Measurements from ENCODE around the gene SNAPC5. TPM values are rescaled to one million over a fixed set of nuclear protein-coding genes. Genes with fewer than 3 reads are reported as not detected.

SNAPC5 gene
- total RNA-seq (10 to 100 TPM; 23.8 to 24.1 TPM), total RNA-seq (17.2 to 50.8 (median 29.3) reads per million in 172 experiments)
- 30.4 TPM for polyA plus RNA-seq (2013, experiment 1 of 2)
- 28.2 TPM for polyA plus RNA-seq (2013, experiment 2 of 2)

GRCh38 chr15:66497502-66498455, at the start of gene SNAPC5:
TSS of gene SNAPC5 (minus strand) at chr15:66497762. CDS start at chr15:66497731, 31 bp downstream.
- DNase-seq (peak; percentile 95 to 98 (median 97)), ATAC-seq (ENCODE audit: poor library complexity) (peak; percentile 88)
- Histone ChIP-seq H3K27ac (ENCODE audit: low read depth in 1 of 2, low read length in 2 of 2) (peak within 1 kb of the TSS; percentile 89 to 93), H3K4me3 (ENCODE audit: low read length) (peak within 1 kb of the TSS; percentile 85), H3K27me3 (ENCODE audit: control insufficient read depth in 1 of 2, insufficient read depth in 2 of 2, low read length in 2 of 2) (no peaks in the 10 kb centered on the region), H3K36me3 (ENCODE audit: insufficient read depth, low read length) (peaks cover 82% of the 10 kb centered on the region), H3K9me3 (ENCODE audit: control insufficient read depth in 1 of 2, insufficient read depth in 1 of 2, low read length in 2 of 2) (no peaks in the 10 kb centered on the region), H3K4me1 (ENCODE audit: insufficient read depth, low read length) (peaks cover 33% of the 10 kb centered on the region)
- Mint-ChIP-seq H3K27me3 (no peaks in the 10 kb centered on the region), H3K4me3 (peak within 1 kb of the TSS; percentile 99), H3K36me3 (ENCODE audit: low read depth) (peaks cover 83% of the 10 kb centered on the region), H3K4me1 (ENCODE audit: low read depth) (peaks cover 66% of the 10 kb centered on the region), H3K9me3 (no peaks in the 10 kb centered on the region), H3K27ac (peak within 1 kb of the TSS; percentile 99)
- ChIA-PET POLR2A (interaction anchor here (0.6 to 4.6 kb wide), 18 partner anchors 8 to 1193 kb away, joined by 3 to 94 read pairs (median 4); partner anchors contain the start of genes MAP2K1, RNU5B-1, TIPIN and ZWILCH), CTCF (interaction anchor here (0.6 to 4.4 kb wide), 35 partner anchors 8 to 1313 kb away, joined by 3 to 107 read pairs (median 6); partner anchors contain the start of genes CLPX, DIS3L, HACD3 and INTS14)
- peak; percentile 100 for TF ChIP-seq CTCF (IDR thresholded peaks at IDR 0.05)
- intact Hi-C loops (cut with DNase I, micrococcal nuclease): loop anchor here (1.0 to 5.0 kb wide), 7 partner anchors 25 to 250 kb away; partner anchors contain the start of genes MAP2K1 (in 2 of the 2), TIPIN (in 2 of the 2), DIS3L (in 1 of the 2) and MEGF11 (in 1 of the 2)

GRCh38 chr15:66545255-66545654, 47.7 kb upstream of the SNAPC5 start:
- H3K36me3 ChIP-seq (ENCODE audit: insufficient read depth, low read length): no peaks in the 10 kb centered on the region
- ChIA-PET POLR2A (no interaction called here), CTCF (no interaction called here)
- H3K4me1 ChIP-seq (ENCODE audit: insufficient read depth, low read length): no peaks in the 10 kb centered on the region
- no peak for DNase-seq
- Mint-ChIP-seq H3K9me3 (no peaks in the 10 kb centered on the region), H3K36me3 (ENCODE audit: low read depth) (peaks cover 31% of the 10 kb centered on the region), H3K27me3 (no peaks in the 10 kb centered on the region), H3K4me1 (ENCODE audit: low read depth) (no peaks in the 10 kb centered on the region), H3K27ac (no peak overlapping the region), H3K4me3 (no peak overlapping the region)
- no peaks in the 10 kb centered on the region for H3K9me3 ChIP-seq (ENCODE audit: control insufficient read depth in 1 of 2, insufficient read depth in 1 of 2, low read length in 2 of 2)
- intact Hi-C loops (cut with DNase I, micrococcal nuclease): no loop called here
- no peak for TF ChIP-seq CTCF (IDR thresholded peaks at IDR 0.05)
- no peak for ATAC-seq (ENCODE audit: poor library complexity)
- no peak overlapping the region for H3K27ac ChIP-seq (ENCODE audit: low read depth in 1 of 2, low read length in 2 of 2)
- no peaks in the 10 kb centered on the region for H3K27me3 ChIP-seq (ENCODE audit: control insufficient read depth in 1 of 2, insufficient read depth in 2 of 2, low read length in 2 of 2)
- no peak overlapping the region for H3K4me3 ChIP-seq (ENCODE audit: low read length)

- DNase-seq (no peak), ATAC-seq (ENCODE audit: poor library complexity) (no peak)
- H3K27me3 Mint-ChIP-seq: no peaks in the 10 kb centered on the region
- ChIA-PET POLR2A (no interaction called here), CTCF (no interaction called here)
- Histone ChIP-seq H3K4me1 (ENCODE audit: insufficient read depth, low read length) (no peaks in the 10 kb centered on the region), H3K4me3 (ENCODE audit: low read length) (no peak overlapping the region), H3K9me3 (ENCODE audit: control insufficient read depth in 1 of 2, insufficient read depth in 1 of 2, low read length in 2 of 2) (no peaks in the 10 kb centered on the region), H3K27ac (ENCODE audit: low read depth in 1 of 2, low read length in 2 of 2) (no peak overlapping the region), H3K36me3 (ENCODE audit: insufficient read depth, low read length) (peaks cover 5% of the 10 kb centered on the region), H3K27me3 (ENCODE audit: control insufficient read depth in 1 of 2, insufficient read depth in 2 of 2, low read length in 2 of 2) (no peaks in the 10 kb centered on the region)
- H3K4me3 Mint-ChIP-seq: no peak overlapping the region
- intact Hi-C loops (cut with DNase I, micrococcal nuclease): no loop called here
- H3K4me1 Mint-ChIP-seq (ENCODE audit: low read depth): no peaks in the 10 kb centered on the region
- TF ChIP-seq CTCF (IDR thresholded peaks at IDR 0.05): no peak
- peaks cover 44% of the 10 kb centered on the region for H3K36me3 Mint-ChIP-seq (ENCODE audit: low read depth)
- H3K9me3 Mint-ChIP-seq: no peaks in the 10 kb centered on the region
- H3K27ac Mint-ChIP-seq: no peak overlapping the region
Measured at GRCh38 chr15:66542896-66543295, 45.3 kb upstream of the SNAPC5 start.
